Activated T-helper 1 cell treated with anti-CD3 and anti-CD28 coated beads, Interleukin-12 subunit alpha, Interleukin-12 subunit beta, Interleukin-2, Interleukin-4 antibody, amounts not matched to agents 30 ng/mL and 10 ng/mL and 1 ng/mL, durations not matched to agents 14 hours and 24 hours and 36 hours (primary cell): ENCODE data around the gene KIAA1217. TPM values are rescaled to one million over a fixed set of nuclear protein-coding genes. Genes with fewer than 3 reads are reported as not detected.

Experiments
- DNase-seq: peaks from one replicate; pipeline ENCODE4 v3.0.0; 2021; ENCODE audit warnings: low spot score
- H3K27ac Mint-ChIP-seq: one replicate; pipeline ENCODE4 v1.8.0; 2021; ENCODE audit warnings: mild to moderate bottlenecking, mixed read lengths
- H3K27me3 Mint-ChIP-seq: one replicate; pipeline ENCODE4 v1.8.0; 2022; ENCODE audit warnings: mild to moderate bottlenecking, moderate library complexity, mixed read lengths; ENCODE audit not compliant: insufficient read depth
- H3K36me3 Mint-ChIP-seq: one replicate; pipeline ENCODE4 v1.8.0; 2021; ENCODE audit warnings: low read depth, mixed read lengths
- H3K4me1 Mint-ChIP-seq: one replicate; pipeline ENCODE4 v1.8.0; 2021; ENCODE audit warnings: low read depth, mixed read lengths
- H3K4me3 Mint-ChIP-seq: one replicate; pipeline ENCODE4 v1.8.0; 2021; ENCODE audit warnings: mild to moderate bottlenecking, moderate library complexity, mixed read lengths
- H3K9me3 Mint-ChIP-seq: one replicate; pipeline ENCODE4 v1.8.0; 2021; ENCODE audit warnings: mixed read lengths
- intact Hi-C: fragments of 100-400 bp; cut with micrococcal nuclease; formaldehyde crosslinking; loops from one replicate; pipeline ENCODE4 v1.15.1; 2024
- total RNA-seq: library from RNA; stranded (reverse); gene quantifications from 2 replicates; pipeline ENCODE4 v1.2.3, GENCODE V29; 2022

Gene KIAA1217
- total RNA-seq, 1 donor from 2014 or later, result 6.4 TPM

- H3K27me3 Mint-ChIP-seq, result peaks cover 6% of the 10 kb centered on the region
- peaks cover 5% of the 10 kb centered on the region for H3K36me3 Mint-ChIP-seq
- H3K27ac Mint-ChIP-seq, result peak overlapping the region; percentile 41
- intact Hi-C loops, result loop anchor here (5.0 to 10.0 kb wide), 4 partner anchors 262 to 1366 kb away; partner anchors contain the start of genes ARHGAP21 and MSRB2
- peak overlapping the region; percentile 6 for H3K4me3 Mint-ChIP-seq
- peaks cover 57% of the 10 kb centered on the region for H3K4me1 Mint-ChIP-seq
- H3K9me3 Mint-ChIP-seq, result peaks cover 4% of the 10 kb centered on the region
- no peak for DNase-seq
These were observed 254.1 kb downstream of the KIAA1217 start for GRCh38 chr10:24462889-24463552.

- peaks cover 4% of the 10 kb centered on the region for H3K9me3 Mint-ChIP-seq
- H3K27ac Mint-ChIP-seq, result peak overlapping the region; percentile 56
- H3K4me1 Mint-ChIP-seq, result peaks cover 61% of the 10 kb centered on the region
- intact Hi-C loops, result loop anchor here (1.0 to 10.0 kb wide), 6 partner anchors 165 to 1367 kb away; partner anchors contain the start of genes ARHGAP21, ENKUR, MSRB2 and THNSL1
- peaks cover 6% of the 10 kb centered on the region for H3K27me3 Mint-ChIP-seq
- peaks cover 7% of the 10 kb centered on the region for H3K36me3 Mint-ChIP-seq
- peak overlapping the region; percentile 45 for H3K4me3 Mint-ChIP-seq
- DNase-seq, result peak; percentile 40
These were observed 254.9 kb downstream of the KIAA1217 start for GRCh38 chr10:24463611-24464426.

- no peak for DNase-seq
- H3K9me3 Mint-ChIP-seq, result peaks cover 4% of the 10 kb centered on the region
- H3K4me3 Mint-ChIP-seq, result peak overlapping the region; percentile 79
- intact Hi-C loops, result loop anchor here (5.0 to 10.0 kb wide), 4 partner anchors 260 to 1103 kb away; partner anchors contain the start of gene ARHGAP21
- peaks cover 9% of the 10 kb centered on the region for H3K36me3 Mint-ChIP-seq
- H3K4me1 Mint-ChIP-seq, result peaks cover 61% of the 10 kb centered on the region
- H3K27me3 Mint-ChIP-seq, result peaks cover 6% of the 10 kb centered on the region
- peak overlapping the region; percentile 77 for H3K27ac Mint-ChIP-seq
These were observed 256.4 kb downstream of the KIAA1217 start for GRCh38 chr10:24465124-24465874.

- Mint-ChIP-seq H3K9me3 (peaks cover 4% of the 10 kb centered on the region), H3K4me3 (peak overlapping the region; percentile 79), H3K27me3 (peaks cover 6% of the 10 kb centered on the region), H3K36me3 (peaks cover 11% of the 10 kb centered on the region), H3K27ac (peak overlapping the region; percentile 77), H3K4me1 (peaks cover 61% of the 10 kb centered on the region)
- peak; percentile 61 for DNase-seq
- intact Hi-C loops, result loop anchor here (1.0 to 10.0 kb wide), 11 partner anchors 17 to 1104 kb away; partner anchors contain the start of gene ARHGAP21
These were observed 257.2 kb downstream of the KIAA1217 start for GRCh38 chr10:24465891-24466818.

GRCh38 chr10:24467136-24467535, 258.2 kb downstream of the KIAA1217 start:
- intact Hi-C loops, result loop anchor here (2.0 to 10.0 kb wide), 5 partner anchors 136 to 1105 kb away; partner anchors contain the start of gene ARHGAP21
- Mint-ChIP-seq H3K36me3 (peaks cover 11% of the 10 kb centered on the region), H3K9me3 (peaks cover 4% of the 10 kb centered on the region), H3K27ac (peak overlapping the region; percentile 40), H3K4me1 (peaks cover 61% of the 10 kb centered on the region), H3K4me3 (peak overlapping the region; percentile 81), H3K27me3 (peaks cover 6% of the 10 kb centered on the region)
- DNase-seq, result no peak

GRCh38 chr10:24467605-24468004, 258.7 kb downstream of the KIAA1217 start:
- intact Hi-C loops, result loop anchor here (2.0 to 10.0 kb wide), 5 partner anchors 135 to 1105 kb away; partner anchors contain the start of gene ARHGAP21
- Mint-ChIP-seq H3K4me3 (peak overlapping the region; percentile 81), H3K9me3 (peaks cover 7% of the 10 kb centered on the region)

GRCh38 chr10:24468281-24468751, 259.4 kb downstream of the KIAA1217 start:
- peaks cover 6% of the 10 kb centered on the region for H3K27me3 Mint-ChIP-seq
- no peak overlapping the region for H3K27ac Mint-ChIP-seq
- peaks cover 18% of the 10 kb centered on the region for H3K36me3 Mint-ChIP-seq
- no peak for DNase-seq
- intact Hi-C loops, result loop anchor here (5.0 to 10.0 kb wide), 4 partner anchors 256 to 1106 kb away; partner anchors contain the start of gene ARHGAP21
- peaks cover 51% of the 10 kb centered on the region for H3K4me1 Mint-ChIP-seq
- peaks cover 11% of the 10 kb centered on the region for H3K9me3 Mint-ChIP-seq
- peak overlapping the region; percentile 81 for H3K4me3 Mint-ChIP-seq

More at GRCh38 chr10:24467605-24468004, 258.7 kb downstream of the KIAA1217 start:
- Mint-ChIP-seq H3K27ac (peak overlapping the region; percentile 40), H3K36me3 (peaks cover 12% of the 10 kb centered on the region), H3K27me3 (peaks cover 6% of the 10 kb centered on the region), H3K4me1 (peaks cover 58% of the 10 kb centered on the region)
- no peak for DNase-seq

GRCh38 chr10:24469993-24470392, 261.1 kb downstream of the KIAA1217 start:
- Mint-ChIP-seq H3K9me3 (peaks cover 13% of the 10 kb centered on the region), H3K4me3 (no peak overlapping the region), H3K4me1 (peaks cover 34% of the 10 kb centered on the region), H3K36me3 (peaks cover 26% of the 10 kb centered on the region), H3K27me3 (peaks cover 6% of the 10 kb centered on the region), H3K27ac (no peak overlapping the region)
- intact Hi-C loops, result loop anchor here (5.0 to 10.0 kb wide), 4 partner anchors 255 to 1108 kb away; partner anchors contain the start of gene ARHGAP21
- no peak for DNase-seq

- H3K27me3 Mint-ChIP-seq, result no peaks in the 10 kb centered on the region
These were observed 266.7 kb downstream of the KIAA1217 start for GRCh38 chr10:24475598-24475997.

GRCh38 chr10:24476913-24477701, 268.2 kb downstream of the KIAA1217 start:
- no peak overlapping the region for H3K4me3 Mint-ChIP-seq
- intact Hi-C loops, result no loop called here
- no peak overlapping the region for H3K27ac Mint-ChIP-seq
- peaks cover 34% of the 10 kb centered on the region for H3K9me3 Mint-ChIP-seq
- DNase-seq, result no peak
- H3K36me3 Mint-ChIP-seq, result peaks cover 28% of the 10 kb centered on the region
- no peaks in the 10 kb centered on the region for H3K4me1 Mint-ChIP-seq
- H3K27me3 Mint-ChIP-seq, result peaks cover 5% of the 10 kb centered on the region

More at GRCh38 chr10:24475598-24475997, 266.7 kb downstream of the KIAA1217 start:
- H3K9me3 Mint-ChIP-seq, result peaks cover 34% of the 10 kb centered on the region
- intact Hi-C loops, result no loop called here
- no peak overlapping the region for H3K27ac Mint-ChIP-seq
- H3K36me3 Mint-ChIP-seq, result peaks cover 26% of the 10 kb centered on the region
- DNase-seq, result no peak
- H3K4me1 Mint-ChIP-seq, result no peaks in the 10 kb centered on the region
- no peak overlapping the region for H3K4me3 Mint-ChIP-seq

- Mint-ChIP-seq H3K9me3 (peaks cover 28% of the 10 kb centered on the region), H3K27ac (no peak overlapping the region), H3K36me3 (peaks cover 24% of the 10 kb centered on the region), H3K27me3 (peaks cover 5% of the 10 kb centered on the region), H3K4me3 (no peak overlapping the region), H3K4me1 (no peaks in the 10 kb centered on the region)
- intact Hi-C loops, result no loop called here
- no peak for DNase-seq
These were observed 269.0 kb downstream of the KIAA1217 start for GRCh38 chr10:24477915-24478314.
